Chondrocyte (in vitro differentiated cells): ENCODE measurements around the gene MAD1L1. TPM values are rescaled to one million over a fixed set of nuclear protein-coding genes. Genes with fewer than 3 reads are reported as not detected.
"Not testable (repeated sequence)": the region's sequence is repeated elsewhere in the genome, so short reads cannot be mapped to it uniquely, and the experiment has no call there.

Experiments used
- DNase-seq: peaks from one replicate; pipeline ENCODE4 v3.0.0; 2021; ENCODE audit warnings: mixed read lengths, low spot score
- H3K27ac Mint-ChIP-seq: one replicate; pipeline ENCODE4 v1.8.0; 2021; ENCODE audit warnings: mild to moderate bottlenecking, moderate library complexity, mixed read lengths; ENCODE audit not compliant: unreplicated experiment
- H3K27me3 Mint-ChIP-seq: 2 replicates; pipeline ENCODE4 v1.8.0; 2021; ENCODE audit warnings: low read depth, mixed read lengths
- H3K36me3 Mint-ChIP-seq: 2 replicates; pipeline ENCODE4 v1.8.0; 2021; ENCODE audit warnings: low read depth, mixed read lengths
- H3K4me1 Mint-ChIP-seq: 2 replicates; pipeline ENCODE4 v1.8.0; 2021; ENCODE audit warnings: low read depth, mild to moderate bottlenecking, mixed read lengths
- H3K4me3 Mint-ChIP-seq: one replicate; pipeline ENCODE4 v1.8.0; 2021; ENCODE audit warnings: mild to moderate bottlenecking, moderate library complexity, mixed read lengths; ENCODE audit not compliant: unreplicated experiment
- H3K9me3 Mint-ChIP-seq: 2 replicates; pipeline ENCODE4 v1.8.0; 2021; ENCODE audit warnings: low read depth, mixed read lengths
- total RNA-seq: library from RNA; stranded (reverse); gene quantifications from 3 replicates; pipeline ENCODE4 v1.2.1, GENCODE V29; 2021
- TF ChIP-seq, protein P1 (sequence below): fragments of 200-600 bp; sonication (generic); IDR thresholded peaks from 2 replicates; pipeline ENCODE4 v1.5.0; 2021; ENCODE audit warnings: antibody characterized with exemption, mild to moderate bottlenecking, moderate library complexity

Gene MAD1L1
- total RNA-seq, 1 donor from 2014 or later: 22.7 TPM

DNA sequence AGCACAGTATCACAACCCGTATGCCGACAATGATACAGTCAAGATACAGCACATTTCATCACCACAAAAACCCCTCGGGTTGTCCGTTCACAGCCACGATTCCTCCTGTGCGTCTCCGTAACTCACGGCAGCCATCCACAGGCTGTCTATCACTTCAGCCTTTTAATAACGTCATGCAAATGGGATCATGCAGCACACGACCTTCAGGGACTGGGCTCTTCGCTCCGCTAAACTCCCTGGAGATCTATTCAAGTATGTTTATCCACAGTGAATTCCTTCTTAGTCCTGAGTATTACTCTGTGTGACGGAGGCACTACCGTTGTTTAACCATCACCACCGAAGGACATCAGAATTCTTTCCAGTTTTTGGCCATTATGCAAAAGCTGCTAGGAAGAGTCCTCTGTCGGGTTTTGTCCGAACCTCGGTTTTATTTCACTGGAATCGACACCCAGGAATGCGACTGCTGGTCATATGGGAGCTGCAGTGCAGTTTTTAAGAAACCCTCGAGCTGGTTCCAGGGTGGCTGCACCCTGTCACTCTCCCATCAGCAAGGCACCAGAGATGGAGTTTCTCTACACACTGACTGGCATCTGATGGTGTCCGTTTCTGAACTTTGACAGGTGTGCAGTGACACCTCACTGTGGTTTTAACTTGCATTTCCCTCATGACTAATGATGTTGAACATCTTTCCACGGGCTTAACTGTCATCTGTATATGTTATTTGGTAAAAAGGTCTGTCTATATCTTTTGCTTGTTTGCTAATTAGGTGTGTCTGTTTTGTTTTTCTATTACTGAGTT is 193.6 kb downstream of the MAD1L1 start:
- H3K27ac Mint-ChIP-seq: no peak overlapping the region
- H3K36me3 Mint-ChIP-seq: peaks cover 10% of the 10 kb centered on the region
- H3K4me1 Mint-ChIP-seq: no peaks in the 10 kb centered on the region
- no peaks in the 10 kb centered on the region for H3K27me3 Mint-ChIP-seq
- peaks cover 3% of the 10 kb centered on the region for H3K9me3 Mint-ChIP-seq
- TF ChIP-seq, protein P1, sequence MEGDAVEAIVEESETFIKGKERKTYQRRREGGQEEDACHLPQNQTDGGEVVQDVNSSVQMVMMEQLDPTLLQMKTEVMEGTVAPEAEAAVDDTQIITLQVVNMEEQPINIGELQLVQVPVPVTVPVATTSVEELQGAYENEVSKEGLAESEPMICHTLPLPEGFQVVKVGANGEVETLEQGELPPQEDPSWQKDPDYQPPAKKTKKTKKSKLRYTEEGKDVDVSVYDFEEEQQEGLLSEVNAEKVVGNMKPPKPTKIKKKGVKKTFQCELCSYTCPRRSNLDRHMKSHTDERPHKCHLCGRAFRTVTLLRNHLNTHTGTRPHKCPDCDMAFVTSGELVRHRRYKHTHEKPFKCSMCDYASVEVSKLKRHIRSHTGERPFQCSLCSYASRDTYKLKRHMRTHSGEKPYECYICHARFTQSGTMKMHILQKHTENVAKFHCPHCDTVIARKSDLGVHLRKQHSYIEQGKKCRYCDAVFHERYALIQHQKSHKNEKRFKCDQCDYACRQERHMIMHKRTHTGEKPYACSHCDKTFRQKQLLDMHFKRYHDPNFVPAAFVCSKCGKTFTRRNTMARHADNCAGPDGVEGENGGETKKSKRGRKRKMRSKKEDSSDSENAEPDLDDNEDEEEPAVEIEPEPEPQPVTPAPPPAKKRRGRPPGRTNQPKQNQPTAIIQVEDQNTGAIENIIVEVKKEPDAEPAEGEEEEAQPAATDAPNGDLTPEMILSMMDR: no peak
- no peak overlapping the region for H3K4me3 Mint-ChIP-seq
- peak; percentile 28 for DNase-seq

DNA sequence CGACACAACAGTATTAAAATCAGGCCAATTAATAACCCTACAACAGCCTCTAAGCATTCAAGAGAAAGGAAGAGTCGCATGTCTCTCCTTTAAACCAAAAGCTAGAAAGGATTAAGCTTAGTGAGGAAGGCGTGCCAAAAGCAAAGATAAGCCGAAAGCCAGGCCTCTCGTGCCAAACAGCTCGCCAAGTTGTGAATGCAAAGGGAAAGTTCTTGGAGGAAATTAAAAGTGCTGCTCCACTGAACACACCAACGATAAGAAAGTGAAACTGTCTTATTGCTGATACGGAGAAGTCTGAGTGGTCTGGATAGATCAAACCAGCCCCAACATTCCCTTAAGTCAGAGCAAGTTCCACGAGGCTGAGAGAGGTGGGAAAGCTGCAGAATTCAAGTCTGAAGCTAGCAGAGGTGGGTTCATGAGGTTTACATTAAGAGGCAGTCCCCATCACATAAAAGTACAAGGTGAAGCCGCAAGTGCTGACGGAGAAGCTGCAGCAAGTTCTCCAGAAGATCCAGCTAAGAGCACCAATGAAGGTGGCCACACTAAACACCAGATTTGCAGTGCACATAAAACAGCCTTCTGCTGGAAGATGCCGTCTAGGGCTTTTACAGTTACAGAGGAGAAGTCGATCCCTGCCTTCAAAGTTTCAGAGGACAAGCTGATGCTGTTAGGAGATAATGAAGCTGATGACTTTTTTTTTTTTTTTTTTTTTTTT is 194.8 kb downstream of the MAD1L1 start:
- no peak overlapping the region for H3K27ac Mint-ChIP-seq
- TF ChIP-seq, protein P1: no peak
- no peaks in the 10 kb centered on the region for H3K4me1 Mint-ChIP-seq
- H3K4me3 Mint-ChIP-seq: no peak overlapping the region
- no peaks in the 10 kb centered on the region for H3K27me3 Mint-ChIP-seq
- DNase-seq: peak; percentile 9
- H3K9me3 Mint-ChIP-seq: no peaks in the 10 kb centered on the region
- H3K36me3 Mint-ChIP-seq: peaks cover 8% of the 10 kb centered on the region

DNA sequence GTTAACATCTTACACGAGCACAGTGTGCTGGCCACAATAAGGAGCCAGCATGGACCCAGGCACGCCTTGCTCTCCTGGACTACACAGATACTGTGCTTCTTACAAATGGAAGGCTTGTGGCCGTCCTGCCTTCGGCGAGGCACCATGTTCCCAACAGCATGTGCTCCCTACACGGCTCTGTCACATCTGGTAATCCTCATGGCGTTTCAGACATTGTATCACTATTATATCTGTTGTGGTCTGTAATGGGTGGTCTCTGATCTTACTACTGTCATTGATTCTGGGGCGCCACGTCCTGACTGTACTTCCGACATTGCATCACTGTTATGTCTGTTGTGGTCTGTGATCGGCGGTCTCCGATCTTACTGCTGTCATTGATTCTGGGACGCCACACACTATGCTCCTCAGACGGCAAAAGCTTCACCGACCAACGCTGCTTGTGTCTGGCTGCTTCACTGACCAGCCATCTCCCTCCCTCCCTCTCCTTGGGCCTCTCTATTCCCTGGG is 195.4 kb downstream of the MAD1L1 start:
- TF ChIP-seq, protein P1: no peak
- peaks cover 3% of the 10 kb centered on the region for H3K4me1 Mint-ChIP-seq
- peak; percentile 41 for DNase-seq
- no peak overlapping the region for H3K4me3 Mint-ChIP-seq
- H3K9me3 Mint-ChIP-seq: no peaks in the 10 kb centered on the region
- no peak overlapping the region for H3K27ac Mint-ChIP-seq
- H3K36me3 Mint-ChIP-seq: peaks cover 7% of the 10 kb centered on the region
- H3K27me3 Mint-ChIP-seq: no peaks in the 10 kb centered on the region

DNA sequence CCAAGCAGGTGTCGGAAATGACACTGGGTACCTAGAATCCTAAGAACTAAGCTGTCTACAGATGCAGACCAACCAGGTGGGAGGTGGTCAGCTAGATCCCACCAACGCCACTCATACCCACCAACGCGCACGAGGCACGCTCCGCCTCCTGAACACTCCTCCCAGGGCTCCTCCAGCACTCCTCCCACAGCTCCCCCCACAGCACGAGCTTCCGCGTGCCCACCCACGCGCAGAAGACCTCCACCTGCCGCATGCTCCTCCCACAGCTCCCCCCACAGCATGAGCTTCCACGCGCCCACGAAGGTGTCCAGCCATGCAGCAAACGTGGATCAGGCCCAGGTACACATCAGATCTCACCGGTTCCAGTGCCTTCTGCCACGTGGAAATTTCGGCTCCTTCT is 196.0 kb downstream of the MAD1L1 start:
- TF ChIP-seq, protein P1: no peak
- Mint-ChIP-seq H3K4me1 (peaks cover 4% of the 10 kb centered on the region), H3K27me3 (no peaks in the 10 kb centered on the region), H3K4me3 (no peak overlapping the region), H3K9me3 (no peaks in the 10 kb centered on the region), H3K36me3 (peaks cover 1% of the 10 kb centered on the region), H3K27ac (no peak overlapping the region)
- peak; percentile 81 for DNase-seq

DNA sequence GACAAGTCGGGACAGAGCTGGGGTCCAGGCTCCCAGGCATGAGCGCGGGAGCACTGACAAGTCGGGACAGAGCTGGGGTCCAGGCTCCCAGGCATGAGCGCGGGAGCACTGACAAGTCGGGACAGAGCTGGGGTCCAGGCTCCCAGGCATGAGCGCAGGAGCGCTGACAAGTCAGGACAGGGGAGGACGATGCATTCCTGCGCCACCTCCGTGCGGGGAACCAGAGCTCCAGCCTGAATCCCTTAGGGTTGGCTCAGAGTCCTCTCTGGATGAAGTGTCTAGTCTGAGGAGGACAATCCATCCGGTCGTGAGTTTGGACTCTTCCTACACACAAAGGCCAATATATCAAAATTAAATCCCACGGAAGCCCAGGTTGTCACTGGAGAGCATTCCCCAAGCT is 196.5 kb downstream of the MAD1L1 start:
- H3K4me3 Mint-ChIP-seq, H3K36me3 Mint-ChIP-seq, H3K27me3 Mint-ChIP-seq, H3K27ac Mint-ChIP-seq, H3K4me1 Mint-ChIP-seq, H3K9me3 Mint-ChIP-seq: not testable (repeated sequence)
- DNase-seq: peak; percentile 30
